ENCODE results near the gene ARID1A.

Gene ARID1A

DNA sequence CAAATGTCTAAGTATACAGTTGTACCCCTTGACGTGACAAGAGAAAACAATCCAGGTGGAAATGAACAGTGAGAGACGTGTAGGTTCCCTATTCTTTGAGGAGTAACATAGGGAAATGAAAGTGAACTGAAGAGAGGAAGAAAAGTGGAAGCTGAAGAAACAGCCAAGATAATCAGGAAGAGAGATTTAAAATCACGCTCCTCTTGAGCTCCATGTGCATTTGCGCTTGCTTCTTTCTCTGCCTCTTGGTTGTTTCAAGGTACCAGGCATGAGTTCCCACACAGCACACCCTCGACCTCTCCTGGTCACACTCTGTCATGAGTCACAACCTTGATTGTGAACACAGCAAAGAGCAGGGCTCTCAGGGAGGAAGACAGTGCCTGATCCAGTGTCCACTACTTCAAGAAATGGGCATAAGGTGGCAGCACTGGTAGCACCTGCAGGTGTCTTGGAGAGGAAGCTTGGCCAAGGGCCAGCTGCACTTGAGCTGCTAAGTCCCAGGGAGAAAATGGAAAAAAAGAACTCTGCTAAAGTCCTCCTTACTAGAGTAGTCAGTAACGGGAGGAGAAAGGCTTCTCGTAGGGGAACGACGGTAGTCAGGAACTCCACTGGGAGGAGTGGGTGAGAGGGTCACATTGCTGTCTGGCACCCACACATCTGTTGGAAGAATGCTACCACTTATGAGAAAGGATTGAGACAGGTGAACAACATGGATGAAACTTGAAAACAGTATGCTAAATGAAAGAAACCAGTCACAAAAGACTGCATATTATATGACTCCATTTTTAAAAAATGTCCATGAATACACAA, 18.3 kb upstream of the ARID1A start:
- H2AFZ ChIP-seq (ENCODE audit: low read length), result no peak overlapping the region
- H3K4me3 ChIP-seq (ENCODE audit: low read depth, low read length, poor library complexity, severe bottlenecking), result no peak overlapping the region

DNA sequence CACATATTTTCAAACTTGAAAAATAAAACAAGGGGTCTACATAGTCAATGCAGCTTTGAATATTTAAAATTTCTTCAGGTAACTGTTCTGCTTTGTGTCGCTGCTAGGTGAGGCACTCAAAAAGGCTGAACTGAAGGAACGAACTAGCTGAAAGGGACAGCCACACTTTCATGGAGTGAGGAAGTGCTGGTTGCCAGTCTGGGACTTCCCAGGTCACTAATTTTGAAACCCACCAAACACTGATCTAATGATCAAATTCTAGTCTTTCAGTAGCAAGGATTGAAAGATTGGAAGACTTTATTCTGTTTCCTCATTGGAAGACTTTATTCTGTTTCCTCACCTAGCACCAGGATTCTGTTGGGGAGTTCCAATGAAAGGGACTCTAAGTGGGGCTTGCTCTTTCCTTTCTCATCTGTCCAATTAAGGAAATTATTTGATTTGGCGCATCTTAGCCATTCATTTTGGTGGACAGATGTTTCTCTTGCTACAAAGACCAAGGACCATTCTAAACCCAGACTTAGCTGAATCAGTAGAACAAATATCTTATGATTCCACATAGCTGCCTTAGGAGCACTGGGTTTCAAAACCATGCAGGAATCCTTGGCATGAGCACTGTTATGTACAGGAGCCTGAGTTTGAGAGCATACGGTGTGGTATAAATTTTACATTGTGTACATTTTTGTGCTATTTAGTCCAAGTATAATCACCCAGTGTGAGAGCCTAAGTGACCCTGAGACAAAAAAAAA, 10.9 kb upstream of the ARID1A start:
- Histone ChIP-seq H2AFZ (ENCODE audit: low read length) (no peak overlapping the region), H3K36me3 (ENCODE audit: insufficient read depth, low read length) (no peaks in the 10 kb centered on the region), H3K27me3 (ENCODE audit: insufficient read depth, low read length) (no peaks in the 10 kb centered on the region), H3K9me2 (ENCODE audit: low read depth, low read length) (no peaks in the 10 kb centered on the region), H3K27ac (ENCODE audit: low read depth, low read length, poor library complexity, severe bottlenecking) (no peak overlapping the region), H3K4me1 (ENCODE audit: insufficient read depth, low read length, severe bottlenecking) (peaks cover 18% of the 10 kb centered on the region), H4K20me1 (ENCODE audit: insufficient read depth, low read length) (no peaks in the 10 kb centered on the region), H3K9me3 (ENCODE audit: low read length) (no peaks in the 10 kb centered on the region), H3K4me2 (ENCODE audit: low read length) (peak overlapping the region; percentile 19; the same call in 1 of the 2 replicates), H3K4me3 (ENCODE audit: low read depth, low read length, poor library complexity, severe bottlenecking) (no peak overlapping the region), H3K79me2 (ENCODE audit: insufficient read depth, low read length) (no peaks in the 10 kb centered on the region), H3F3A (ENCODE audit: insufficient read depth, low read length) (no peaks in the 10 kb centered on the region; the same call in 1 of the 2 replicates), H3K9ac (ENCODE audit: low read length) (peak overlapping the region; percentile 12; the same call in 1 of the 2 replicates)
- TF ChIP-seq, protein P1, sequence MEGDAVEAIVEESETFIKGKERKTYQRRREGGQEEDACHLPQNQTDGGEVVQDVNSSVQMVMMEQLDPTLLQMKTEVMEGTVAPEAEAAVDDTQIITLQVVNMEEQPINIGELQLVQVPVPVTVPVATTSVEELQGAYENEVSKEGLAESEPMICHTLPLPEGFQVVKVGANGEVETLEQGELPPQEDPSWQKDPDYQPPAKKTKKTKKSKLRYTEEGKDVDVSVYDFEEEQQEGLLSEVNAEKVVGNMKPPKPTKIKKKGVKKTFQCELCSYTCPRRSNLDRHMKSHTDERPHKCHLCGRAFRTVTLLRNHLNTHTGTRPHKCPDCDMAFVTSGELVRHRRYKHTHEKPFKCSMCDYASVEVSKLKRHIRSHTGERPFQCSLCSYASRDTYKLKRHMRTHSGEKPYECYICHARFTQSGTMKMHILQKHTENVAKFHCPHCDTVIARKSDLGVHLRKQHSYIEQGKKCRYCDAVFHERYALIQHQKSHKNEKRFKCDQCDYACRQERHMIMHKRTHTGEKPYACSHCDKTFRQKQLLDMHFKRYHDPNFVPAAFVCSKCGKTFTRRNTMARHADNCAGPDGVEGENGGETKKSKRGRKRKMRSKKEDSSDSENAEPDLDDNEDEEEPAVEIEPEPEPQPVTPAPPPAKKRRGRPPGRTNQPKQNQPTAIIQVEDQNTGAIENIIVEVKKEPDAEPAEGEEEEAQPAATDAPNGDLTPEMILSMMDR (IDR thresholded peaks at IDR 0.05; ENCODE audit: low read length), result no peak
- no peak for TF ChIP-seq EZH2 (IDR thresholded peaks at IDR 0.05; ENCODE audit: borderline replicate concordance, low read length)

More for the DNA sequence above, 18.3 kb upstream of the ARID1A start:
- H3K9me3 ChIP-seq (ENCODE audit: low read length), result no peaks in the 10 kb centered on the region
- H3K9me2 ChIP-seq (ENCODE audit: low read depth, low read length), result no peaks in the 10 kb centered on the region
- peak overlapping the region; percentile 7; the same call in 1 of the 2 replicates for H3K4me2 ChIP-seq (ENCODE audit: low read length)
- no peaks in the 10 kb centered on the region; the same call in 1 of the 2 replicates for H3F3A ChIP-seq (ENCODE audit: insufficient read depth, low read length)
- H3K79me2 ChIP-seq (ENCODE audit: insufficient read depth, low read length), result no peaks in the 10 kb centered on the region
- H3K36me3 ChIP-seq (ENCODE audit: insufficient read depth, low read length), result no peaks in the 10 kb centered on the region
- H3K4me1 ChIP-seq (ENCODE audit: insufficient read depth, low read length, severe bottlenecking), result peaks cover 14% of the 10 kb centered on the region
- H3K27ac ChIP-seq (ENCODE audit: low read depth, low read length, poor library complexity, severe bottlenecking), result no peak overlapping the region
- no peak for TF ChIP-seq EZH2 (IDR thresholded peaks at IDR 0.05; ENCODE audit: borderline replicate concordance, low read length)
- TF ChIP-seq, protein P1 (IDR thresholded peaks at IDR 0.05; ENCODE audit: low read length), result peak; percentile 76
- H3K9ac ChIP-seq (ENCODE audit: low read length), result no peak overlapping the region
- no peaks in the 10 kb centered on the region; the same call in 1 of the 2 replicates for H3K27me3 ChIP-seq (ENCODE audit: insufficient read depth, low read length)
- H4K20me1 ChIP-seq (ENCODE audit: insufficient read depth, low read length), result no peaks in the 10 kb centered on the region

- Histone ChIP-seq H3K9me2 (ENCODE audit: low read depth, low read length) (no peaks in the 10 kb centered on the region), H3K9ac (ENCODE audit: low read length) (no peak overlapping the region), H2AFZ (ENCODE audit: low read length) (no peak overlapping the region), H3K9me3 (ENCODE audit: low read length) (no peaks in the 10 kb centered on the region), H3K4me2 (ENCODE audit: low read length) (no peak overlapping the region), H3K36me3 (ENCODE audit: insufficient read depth, low read length) (no peaks in the 10 kb centered on the region), H3K27me3 (ENCODE audit: insufficient read depth, low read length) (no peaks in the 10 kb centered on the region), H3K79me2 (ENCODE audit: insufficient read depth, low read length) (no peaks in the 10 kb centered on the region), H3K4me3 (ENCODE audit: low read depth, low read length, poor library complexity, severe bottlenecking) (no peak overlapping the region), H3K27ac (ENCODE audit: low read depth, low read length, poor library complexity, severe bottlenecking) (no peak overlapping the region), H3K4me1 (ENCODE audit: insufficient read depth, low read length, severe bottlenecking) (peaks cover 19% of the 10 kb centered on the region), H3F3A (ENCODE audit: insufficient read depth, low read length) (no peaks in the 10 kb centered on the region; the same call in 1 of the 2 replicates), H4K20me1 (ENCODE audit: insufficient read depth, low read length) (no peaks in the 10 kb centered on the region)
- TF ChIP-seq, protein P1 (IDR thresholded peaks at IDR 0.05; ENCODE audit: low read length), result no peak
- TF ChIP-seq EZH2 (IDR thresholded peaks at IDR 0.05; ENCODE audit: borderline replicate concordance, low read length), result no peak
These were observed 9.0 kb upstream of the ARID1A start for GRCh38 chr1:26686795-26687194.

Measured in OCI-LY1 (cell line).